Renal cortex interstitium (tissue), 11 donors: Measurements from ENCODE around the gene PYGB. TPM values are rescaled to one million over a fixed set of nuclear protein-coding genes. Genes with fewer than 3 reads are reported as not detected.
"Not testable (repeated sequence)": the region's sequence is repeated elsewhere in the genome, so short reads cannot be mapped to it uniquely, and the experiment has no call there.

ENCODE experiments used
- DNase-seq, 11 donors: peaks; one replicate each; pipeline ENCODE4 v3.0.0-alpha.2; 2013; ENCODE audit warnings: low read depth in 9 of 11, low spot score in 4 of 11; ENCODE audit errors: extremely low read depth in 1 of 11
- polyA plus RNA-seq, 3 donors: library from polyadenylated mRNA; unstranded; fragments of 120-200 nt; gene quantifications; one replicate each; pipeline ENCODE4 v1.2.1, GENCODE V29; 2013; ENCODE audit not compliant: insufficient read length in 3 of 3

The PYGB gene
- polyA plus RNA-seq, 3 donors = 45.6 to 53.2 (median 51.1) TPM

GRCh38 chr20:25240851-25241658 is 6.8 kb upstream of the PYGB start:
- DNase-seq = not testable (repeated sequence)

- not testable (repeated sequence) for DNase-seq
Observed at GRCh38 chr20:25241659-25241955, 6.3 kb upstream of the PYGB start.

- no peak for DNase-seq
Observed at GRCh38 chr20:25242231-25242630, 5.7 kb upstream of the PYGB start.

- no peak for DNase-seq
Observed at GRCh38 chr20:25243416-25243979, 4.4 kb upstream of the PYGB start.

GRCh38 chr20:25244976-25245375 is 2.9 kb upstream of the PYGB start:
- no peak for DNase-seq

- DNase-seq = no peak
Observed at GRCh38 chr20:25245461-25245860, 2.4 kb upstream of the PYGB start.

GRCh38 chr20:25246182-25246999 is 1.5 kb upstream of the PYGB start:
- no peak for DNase-seq

- peak in 2 of 11 donors; percentile 23 to 33 for DNase-seq
Observed at GRCh38 chr20:25247000-25247517, 826 bp upstream of the PYGB start.

GRCh38 chr20:25247518-25247955 is 348 bp upstream of the PYGB start:
- DNase-seq = peak in 3 of 11 donors; percentile 19 to 39 (median 25)

GRCh38 chr20:25248786-25249172 is 894 bp downstream of the PYGB start:
- DNase-seq = no peak

- DNase-seq = no peak
Observed at GRCh38 chr20:25249198-25249931, 1.5 kb downstream of the PYGB start.

- DNase-seq = peak in 3 of 11 donors; percentile 15 to 22 (median 20)
Observed at GRCh38 chr20:25250508-25250907, 2.6 kb downstream of the PYGB start.

GRCh38 chr20:25251019-25251418 is 3.1 kb downstream of the PYGB start:
- DNase-seq = no peak

GRCh38 chr20:25251558-25251957 is 3.7 kb downstream of the PYGB start:
- no peak for DNase-seq

GRCh38 chr20:25252230-25252651 is 4.4 kb downstream of the PYGB start:
- DNase-seq = no peak

GRCh38 chr20:25252686-25253421 is 5.0 kb downstream of the PYGB start:
- DNase-seq = no peak

- no peak for DNase-seq
Observed at GRCh38 chr20:25253606-25254275, 5.9 kb downstream of the PYGB start.

- no peak for DNase-seq
Observed at GRCh38 chr20:25254571-25254970, 6.7 kb downstream of the PYGB start.
